Renal pelvis (tissue), 4 donors: Measurements from ENCODE around the gene SLC15A4. TPM values are rescaled to one million over a fixed set of nuclear protein-coding genes. Genes with fewer than 3 reads are reported as not detected.

ENCODE experiments used
- DNase-seq: peaks from one replicate; pipeline ENCODE4 v3.0.0-alpha.2; 2013
- polyA plus RNA-seq, 3 donors: library from polyadenylated mRNA; unstranded; fragments of 120-200 nt; gene quantifications; one replicate each; pipeline ENCODE4 v1.2.1, GENCODE V29; 2013; ENCODE audit not compliant: insufficient read length in 3 of 3

SLC15A4 gene
- polyA plus RNA-seq, 3 donors = 26.5 to 33.3 (median 33.1) TPM

GRCh38 chr12:128797119-128798118, 26.3 kb downstream of the SLC15A4 start:
- no peak for DNase-seq

GRCh38 chr12:128796439-128797118, 27.2 kb downstream of the SLC15A4 start:
- no peak for DNase-seq

- no peak for DNase-seq
Measured at GRCh38 chr12:128795530-128796361, 28.0 kb downstream of the SLC15A4 start.

- DNase-seq = no peak
Measured at GRCh38 chr12:128794661-128795529, 28.9 kb downstream of the SLC15A4 start.

- DNase-seq = no peak
Measured at GRCh38 chr12:128793701-128794100, 30.1 kb downstream of the SLC15A4 start.

GRCh38 chr12:128792881-128793280, 30.9 kb downstream of the SLC15A4 start:
- DNase-seq = no peak

GRCh38 chr12:128792398-128792797, 31.4 kb downstream of the SLC15A4 start:
- no peak for DNase-seq

- no peak for DNase-seq
Measured at GRCh38 chr12:128791395-128792322, 32.1 kb downstream of the SLC15A4 start.

- DNase-seq = no peak
Measured at GRCh38 chr12:128790653-128791373, 32.9 kb downstream of the SLC15A4 start.

GRCh38 chr12:128790221-128790620, 33.5 kb downstream of the SLC15A4 start:
- DNase-seq = no peak

- no peak for DNase-seq
Measured at GRCh38 chr12:128789356-128789929, 34.3 kb downstream of the SLC15A4 start.

- DNase-seq = no peak
Measured at GRCh38 chr12:128787827-128788226, 35.9 kb downstream of the SLC15A4 start.

GRCh38 chr12:128786741-128787391, 36.9 kb downstream of the SLC15A4 start:
- DNase-seq = no peak

GRCh38 chr12:128784030-128784760, 39.6 kb downstream of the SLC15A4 start:
- no peak for DNase-seq

GRCh38 chr12:128783129-128783574, 40.6 kb downstream of the SLC15A4 start:
- DNase-seq = no peak

- no peak for DNase-seq
Measured at GRCh38 chr12:128779901-128780300, 43.9 kb downstream of the SLC15A4 start.

GRCh38 chr12:128772249-128772648, 51.5 kb downstream of the SLC15A4 start:
- no peak for DNase-seq
